Kidney epithelial cell (primary cell): Measurements from ENCODE around the gene CPSF4. TPM values are rescaled to one million over a fixed set of nuclear protein-coding genes. Genes with fewer than 3 reads are reported as not detected.

ENCODE experiments used
- DNase-seq: peaks from one replicate; pipeline ENCODE4 v3.0.0-alpha.2; 2010; ENCODE audit warnings: low read depth
- H3K27me3 ChIP-seq: 2 replicates; pipeline ENCODE4 v1.6.0; 2011; ENCODE audit warnings: low read length; ENCODE audit not compliant: control insufficient read depth, insufficient read depth
- H3K36me3 ChIP-seq: 2 replicates; pipeline ENCODE4 v1.5.1; 2011; ENCODE audit warnings: low read length; ENCODE audit not compliant: control insufficient read depth, insufficient read depth
- H3K4me3 ChIP-seq: 2 replicates; pipeline ENCODE4 v1.5.1; 2011; ENCODE audit warnings: low read depth, mild to moderate bottlenecking, control low read depth, low read length
- CTCF ChIP-seq: IDR thresholded peaks from 2 replicates; pipeline ENCODE4 v1.5.1; 2011; ENCODE audit warnings: mild to moderate bottlenecking, moderate library complexity, low read length, control low read depth, inconsistent platforms; ENCODE audit not compliant: insufficient read depth, poor library complexity, severe bottlenecking
- total RNA-seq: library from RNA; depleted of rRNA; stranded (reverse); fragments of >200 nt; gene quantifications from 2 replicates; pipeline ENCODE4 v1.2.3, GENCODE V29; 2015

CPSF4 gene
- total RNA-seq, 1 donor from 2014 or later: 31.7 TPM

GRCh38 chr7:99449326-99449725 lies 10.6 kb downstream of the CPSF4 start:
- TF ChIP-seq CTCF: no peak
- no peak for DNase-seq
- H3K36me3 ChIP-seq: peaks cover 11% of the 10 kb centered on the region
- no peaks in the 10 kb centered on the region for H3K27me3 ChIP-seq
- no peak overlapping the region for H3K4me3 ChIP-seq

GRCh38 chr7:99451936-99452335 lies 13.2 kb downstream of the CPSF4 start:
- Histone ChIP-seq H3K36me3 (peaks cover 11% of the 10 kb centered on the region), H3K27me3 (no peaks in the 10 kb centered on the region), H3K4me3 (no peak overlapping the region)
- no peak for TF ChIP-seq CTCF
- DNase-seq: no peak

- Histone ChIP-seq H3K4me3 (no peak overlapping the region), H3K27me3 (no peaks in the 10 kb centered on the region), H3K36me3 (peaks cover 12% of the 10 kb centered on the region)
- DNase-seq: no peak
- no peak for TF ChIP-seq CTCF
These were observed 13.8 kb downstream of the CPSF4 start for GRCh38 chr7:99452541-99452940.

- no peak for TF ChIP-seq CTCF
- Histone ChIP-seq H3K27me3 (no peaks in the 10 kb centered on the region), H3K36me3 (peaks cover 11% of the 10 kb centered on the region), H3K4me3 (no peak overlapping the region)
- no peak for DNase-seq
These were observed 14.4 kb downstream of the CPSF4 start for GRCh38 chr7:99453105-99453504.

GRCh38 chr7:99455874-99456273 lies 17.1 kb downstream of the CPSF4 start:
- no peak for TF ChIP-seq CTCF
- Histone ChIP-seq H3K36me3 (peaks cover 5% of the 10 kb centered on the region), H3K27me3 (no peaks in the 10 kb centered on the region), H3K4me3 (no peak overlapping the region)
- no peak for DNase-seq

- Histone ChIP-seq H3K4me3 (no peak overlapping the region), H3K27me3 (no peaks in the 10 kb centered on the region), H3K36me3 (peaks cover 5% of the 10 kb centered on the region)
- no peak for DNase-seq
- no peak for TF ChIP-seq CTCF
These were observed 17.5 kb downstream of the CPSF4 start for GRCh38 chr7:99456288-99456687.
